Natural killer cell (primary cell): ENCODE data around the gene PHF23. TPM values are rescaled to one million over a fixed set of nuclear protein-coding genes. Genes with fewer than 3 reads are reported as not detected.

Experiments
- ATAC-seq, 3 donors: fragments of 150-1000 bp in 2 of 3; fragments of 200-7000 bp in 1 of 3; cut with Tn5 transposase; 1 replicate in 1 of 3; 2 replicates in 2 of 3; pipeline ENCODE4 v1.10.0; 2021; ENCODE audit warnings: mild to moderate bottlenecking in 2 of 3, moderate library complexity in 2 of 3
- DNase-seq, 2 donors: peaks; one replicate each; pipeline versions ENCODE4 v3.0.0 to v3.0.0-alpha.2; 2013 to 2021; ENCODE audit warnings: mixed read lengths in 1 of 2
- H3K27ac ChIP-seq: one replicate; pipeline ENCODE4 v1.5.1; 2013; ENCODE audit warnings: mild to moderate bottlenecking, low read length
- H3K27me3 ChIP-seq: one replicate; pipeline ENCODE4 v1.6.1; 2013; ENCODE audit warnings: low read length; ENCODE audit not compliant: control insufficient read depth, insufficient read depth
- H3K36me3 ChIP-seq: one replicate; pipeline ENCODE4 v1.6.1; 2013; ENCODE audit warnings: low read length; ENCODE audit not compliant: control insufficient read depth, insufficient read depth
- H3K4me1 ChIP-seq: one replicate; pipeline ENCODE4 v1.6.1; 2013; ENCODE audit warnings: low read length; ENCODE audit not compliant: control insufficient read depth, insufficient read depth
- H3K4me3 ChIP-seq: one replicate; pipeline ENCODE4 v1.5.1; 2013; ENCODE audit warnings: low read length
- H3K9me3 ChIP-seq: one replicate; pipeline ENCODE4 v1.6.1; 2013; ENCODE audit warnings: low read length; ENCODE audit not compliant: control insufficient read depth, insufficient read depth
- H3K27ac Mint-ChIP-seq, 2 donors: one replicate each; pipeline ENCODE4 v1.8.0; 2022; ENCODE audit warnings: mild to moderate bottlenecking in 2 of 2, mixed read lengths in 2 of 2, moderate library complexity in 1 of 2
- H3K27me3 Mint-ChIP-seq, 2 donors: one replicate each; pipeline ENCODE4 v1.8.0; 2022; ENCODE audit warnings: low read depth in 2 of 2, mixed read lengths in 2 of 2
- H3K36me3 Mint-ChIP-seq: one replicate; pipeline ENCODE4 v1.8.0; 2022; ENCODE audit warnings: mixed read lengths
- H3K4me1 Mint-ChIP-seq, 2 donors: one replicate each; pipeline ENCODE4 v1.8.0; 2022; ENCODE audit warnings: mixed read lengths in 2 of 2
- H3K4me3 Mint-ChIP-seq: one replicate; pipeline ENCODE4 v1.8.0; 2022; ENCODE audit warnings: mild to moderate bottlenecking, moderate library complexity, mixed read lengths
- H3K9me3 Mint-ChIP-seq, 2 donors: one replicate each; pipeline ENCODE4 v1.8.0; 2022; ENCODE audit warnings: mixed read lengths in 2 of 2
- WGBS: methylation state at CpG from one replicate; pipeline ENCODE4 v1.1.7; 2013; ENCODE audit warnings: missing lambda C conversion rate; ENCODE audit not compliant: insufficient coverage; 5-methylcytosine and 5-hydroxymethylcytosine counted together
- intact Hi-C: fragments of 100-400 bp; cut with micrococcal nuclease; formaldehyde crosslinking; loops from one replicate; pipeline ENCODE4 v1.14.2; 2022
- total RNA-seq, 4 donors: library from RNA; stranded (reverse); fragments of 120-200 nt in 1 of 4; gene quantifications; one replicate each; pipeline versions ENCODE4 v1.2.3 to v1.2.4, GENCODE V29; 2013 to 2022
- TF ChIP-seq, protein P1 (sequence below): fragments of 200-600 bp; IDR thresholded peaks from one replicate; pipeline ENCODE4 v1.8.0; 2022; ENCODE audit warnings: antibody characterized with exemption

The PHF23 gene
- total RNA-seq, 3 donors from 2014 or later (not counting 1 experiment from before 2014, with no cell fraction given): 19.3 to 32.3 (median 20.8) TPM

- H3K4me1 ChIP-seq: peaks cover 24% of the 10 kb centered on the region
- H3K27ac ChIP-seq: peak overlapping the region; percentile 96
- H3K36me3 ChIP-seq: no peaks in the 10 kb centered on the region
- TF ChIP-seq, protein P1, sequence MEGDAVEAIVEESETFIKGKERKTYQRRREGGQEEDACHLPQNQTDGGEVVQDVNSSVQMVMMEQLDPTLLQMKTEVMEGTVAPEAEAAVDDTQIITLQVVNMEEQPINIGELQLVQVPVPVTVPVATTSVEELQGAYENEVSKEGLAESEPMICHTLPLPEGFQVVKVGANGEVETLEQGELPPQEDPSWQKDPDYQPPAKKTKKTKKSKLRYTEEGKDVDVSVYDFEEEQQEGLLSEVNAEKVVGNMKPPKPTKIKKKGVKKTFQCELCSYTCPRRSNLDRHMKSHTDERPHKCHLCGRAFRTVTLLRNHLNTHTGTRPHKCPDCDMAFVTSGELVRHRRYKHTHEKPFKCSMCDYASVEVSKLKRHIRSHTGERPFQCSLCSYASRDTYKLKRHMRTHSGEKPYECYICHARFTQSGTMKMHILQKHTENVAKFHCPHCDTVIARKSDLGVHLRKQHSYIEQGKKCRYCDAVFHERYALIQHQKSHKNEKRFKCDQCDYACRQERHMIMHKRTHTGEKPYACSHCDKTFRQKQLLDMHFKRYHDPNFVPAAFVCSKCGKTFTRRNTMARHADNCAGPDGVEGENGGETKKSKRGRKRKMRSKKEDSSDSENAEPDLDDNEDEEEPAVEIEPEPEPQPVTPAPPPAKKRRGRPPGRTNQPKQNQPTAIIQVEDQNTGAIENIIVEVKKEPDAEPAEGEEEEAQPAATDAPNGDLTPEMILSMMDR: no peak
- H3K4me3 ChIP-seq: peak overlapping the region; percentile 57
- intact Hi-C loops: loop anchor here (1.0 to 2.0 kb wide), 3 partner anchors 9 to 102 kb away; partner anchors contain the start of genes EIF5A and ELP5
- DNase-seq (peak; percentile 93 to 99), ATAC-seq (peak; percentile 79 to 91 (median 80))
- Mint-ChIP-seq H3K27me3 (no peaks in the 10 kb centered on the region), H3K4me1 (peaks cover 27 to 34% of the 10 kb centered on the region in 2 donors), H3K36me3 (no peaks in the 10 kb centered on the region), H3K27ac (peak overlapping the region; percentile 93 to 95), H3K4me3 (peak overlapping the region; percentile 93), H3K9me3 (no peaks in the 10 kb centered on the region)
- no peaks in the 10 kb centered on the region for H3K9me3 ChIP-seq
- no peaks in the 10 kb centered on the region for H3K27me3 ChIP-seq
- WGBS: 0% methylated on average over 34 of the region's 34 CpGs
Measured at GRCh38 chr17:7204828-7205461, 34.3 kb downstream of the PHF23 start.

- no peaks in the 10 kb centered on the region for H3K27me3 ChIP-seq
- TF ChIP-seq, protein P1: no peak
- H3K4me3 ChIP-seq: peak overlapping the region; percentile 57
- H3K9me3 ChIP-seq: no peaks in the 10 kb centered on the region
- ATAC-seq (peak; percentile 32 to 65 (median 39)), DNase-seq (peak in 1 of 2 donors; percentile 46)
- intact Hi-C loops: loop anchor here (2.0 kb wide), 1 partner anchor 48 kb away; the partner anchor contains the start of gene ELP5
- peak overlapping the region; percentile 96 for H3K27ac ChIP-seq
- 82% methylated on average over 15 of the region's 15 CpGs for WGBS
- Mint-ChIP-seq H3K27me3 (no peaks in the 10 kb centered on the region), H3K4me1 (peaks cover 27 to 34% of the 10 kb centered on the region in 2 donors), H3K27ac (peak overlapping the region; percentile 93 to 95), H3K4me3 (peak overlapping the region; percentile 93), H3K9me3 (no peaks in the 10 kb centered on the region), H3K36me3 (no peaks in the 10 kb centered on the region)
- H3K36me3 ChIP-seq: no peaks in the 10 kb centered on the region
- H3K4me1 ChIP-seq: peaks cover 24% of the 10 kb centered on the region
Measured at GRCh38 chr17:7204336-7204735, 34.9 kb downstream of the PHF23 start.

- Mint-ChIP-seq H3K27me3 (no peaks in the 10 kb centered on the region), H3K36me3 (no peaks in the 10 kb centered on the region), H3K4me3 (no peak overlapping the region), H3K27ac (peak overlapping the region; percentile 93 to 95), H3K4me1 (peaks cover 27 to 34% of the 10 kb centered on the region in 2 donors), H3K9me3 (no peaks in the 10 kb centered on the region)
- Histone ChIP-seq H3K4me1 (peaks cover 24% of the 10 kb centered on the region), H3K36me3 (no peaks in the 10 kb centered on the region), H3K4me3 (no peak overlapping the region), H3K27ac (peak overlapping the region; percentile 96), H3K9me3 (no peaks in the 10 kb centered on the region), H3K27me3 (no peaks in the 10 kb centered on the region)
- intact Hi-C loops: no loop called here
- ATAC-seq (no peak), DNase-seq (no peak)
- 98% methylated on average over 16 of the region's 16 CpGs for WGBS
- TF ChIP-seq, protein P1: no peak
Measured at GRCh38 chr17:7203391-7203790, 35.9 kb downstream of the PHF23 start.
